Gastroesophageal sphincter (tissue), 4 donors: ENCODE results near the gene NOS1AP. TPM values are rescaled to one million over a fixed set of nuclear protein-coding genes. Genes with fewer than 3 reads are reported as not detected.

ENCODE experiments used
- ATAC-seq: fragments of 150-250 bp; one replicate; pipeline ENCODE4 v1.9.1; 2016; ENCODE audit warnings: mild to moderate bottlenecking, moderate library complexity
- H3K27ac ChIP-seq, 4 donors: fragments of 200-600 bp; sonication (generic) in 3 of 4; 1 replicate in 3 of 4; 2 replicates in 1 of 4; pipeline ENCODE4 v1.5.1; 2016 to 2019
- H3K27me3 ChIP-seq: fragments of 200-600 bp; sonication (generic); one replicate; pipeline ENCODE4 v1.5.1; 2019
- H3K36me3 ChIP-seq, 2 donors: fragments of 200-600 bp; sonication (generic); one replicate each; pipeline ENCODE4 v1.5.1; 2019; ENCODE audit warnings: control low read depth in 1 of 2
- H3K4me1 ChIP-seq, 3 donors: fragments of 200-600 bp; sonication (generic); 1 replicate in 2 of 3; 2 replicates in 1 of 3; pipeline ENCODE4 v1.5.1; 2016 to 2019; ENCODE audit warnings: control low read depth in 2 of 3
- H3K4me3 ChIP-seq, 2 donors: fragments of 200-600 bp; sonication (generic); one replicate each; pipeline ENCODE4 v1.5.1; 2019; ENCODE audit warnings: mild to moderate bottlenecking in 1 of 2, moderate library complexity in 1 of 2
- H3K9me3 ChIP-seq, 3 donors: fragments of 200-600 bp; sonication (generic); one replicate each; pipeline ENCODE4 v1.5.1; 2017 to 2019; ENCODE audit warnings: control low read depth in 2 of 3
- CTCF ChIP-seq, 4 experiments: fragments of 200-600 bp in 2 of 4; fragments of 450-650 bp in 2 of 4; sonication (generic) in 1 of 4; IDR thresholded peaks; one replicate each; pipeline ENCODE4 v1.5.1; 2017 to 2019; ENCODE audit warnings: antibody characterized with exemption in 4 of 4, mild to moderate bottlenecking in 2 of 4, moderate library complexity in 2 of 4
- EP300 ChIP-seq: sonication (generic); formaldehyde crosslinking; IDR thresholded peaks from one replicate; pipeline ENCODE4 v1.6.1; 2017; ENCODE audit warnings: antibody characterized with exemption, mild to moderate bottlenecking
- POLR2A ChIP-seq, 2 donors: fragments of 450-650 bp; IDR thresholded peaks; one replicate each; pipeline ENCODE4 v1.6.1; 2017; ENCODE audit warnings: antibody characterized with exemption in 2 of 2, mild to moderate bottlenecking in 2 of 2, moderate library complexity in 1 of 2
- POLR2AphosphoS5 ChIP-seq: sonication (generic); formaldehyde crosslinking; IDR thresholded peaks from one replicate; pipeline ENCODE4 v1.6.1; 2017; ENCODE audit warnings: antibody characterized with exemption
- WGBS, 2 donors: methylation state at CpG; one replicate each; pipeline ENCODE4 v1.1.5; 2018; ENCODE audit warnings: low coverage in 1 of 2; 5-methylcytosine and 5-hydroxymethylcytosine counted together
- total RNA-seq, 4 donors: library from RNA; depleted of rRNA; stranded (reverse); fragments of >200 nt; gene quantifications; one replicate each; pipeline ENCODE4 v1.1.0, GENCODE V29; 2016

NOS1AP gene
- total RNA-seq, 4 donors from 2014 or later = 3.5 to 7.8 (median 4.1) TPM

- H3K4me3 ChIP-seq = no peak overlapping the region
- H3K36me3 ChIP-seq = no peaks in the 10 kb centered on the region
- no peak for ATAC-seq
- no peaks in the 10 kb centered on the region for H3K4me1 ChIP-seq
- TF ChIP-seq POLR2A (IDR thresholded peaks at IDR 0.05) (no peak), CTCF (IDR thresholded peaks at IDR 0.05) (no peak), EP300 (no peak)
- 100% methylated on average over 1 of the region's 2 CpGs; no CpG with 5 or more reads in 1 of the 2 donors for WGBS, 2 donors
- H3K27ac ChIP-seq = no peak overlapping the region
- H3K9me3 ChIP-seq = peaks cover 0 to 11% (median 0%) of the 10 kb centered on the region in 3 donors
- H3K27me3 ChIP-seq = no peaks in the 10 kb centered on the region
Measured at GRCh38 chr1:162298266-162298665, 228.8 kb downstream of the NOS1AP start.

GRCh38 chr1:162299018-162299417, 229.5 kb downstream of the NOS1AP start:
- ATAC-seq = no peak
- TF ChIP-seq POLR2A (IDR thresholded peaks at IDR 0.05) = no peak
- TF ChIP-seq CTCF (IDR thresholded peaks at IDR 0.05) = no peak
- no peak for TF ChIP-seq POLR2AphosphoS5
- no peak for TF ChIP-seq EP300
- Histone ChIP-seq H3K9me3 (peaks cover 0 to 11% (median 0%) of the 10 kb centered on the region in 3 donors), H3K36me3 (no peaks in the 10 kb centered on the region), H3K27me3 (no peaks in the 10 kb centered on the region), H3K4me1 (no peaks in the 10 kb centered on the region), H3K27ac (no peak overlapping the region), H3K4me3 (no peak overlapping the region)

GRCh38 chr1:162300057-162300917, 230.8 kb downstream of the NOS1AP start:
- Histone ChIP-seq H3K36me3 (no peaks in the 10 kb centered on the region), H3K27me3 (no peaks in the 10 kb centered on the region), H3K9me3 (peaks cover 0 to 11% (median 0%) of the 10 kb centered on the region in 3 donors), H3K4me3 (no peak overlapping the region), H3K27ac (no peak overlapping the region), H3K4me1 (no peaks in the 10 kb centered on the region)
- ATAC-seq = no peak
- TF ChIP-seq POLR2A (IDR thresholded peaks at IDR 0.05) = no peak
- no peak for TF ChIP-seq CTCF (IDR thresholded peaks at IDR 0.05)
- WGBS, 2 donors = 73 to 83% methylated on average over 2 to 8 of the region's 8 CpGs

GRCh38 chr1:162301696-162302095, 232.2 kb downstream of the NOS1AP start:
- no peaks in the 10 kb centered on the region for H3K4me1 ChIP-seq
- WGBS, 2 donors = 89 to 97% methylated on average over 3 to 4 of the region's 4 CpGs
- no peak overlapping the region for H3K27ac ChIP-seq
- no peaks in the 10 kb centered on the region for H3K27me3 ChIP-seq
- peaks cover 0 to 11% (median 0%) of the 10 kb centered on the region in 3 donors for H3K9me3 ChIP-seq
- no peak overlapping the region for H3K4me3 ChIP-seq
- no peak for ATAC-seq
- no peak for TF ChIP-seq CTCF (IDR thresholded peaks at IDR 0.05)
- no peak for TF ChIP-seq POLR2AphosphoS5
- TF ChIP-seq EP300 = no peak
- TF ChIP-seq POLR2A (IDR thresholded peaks at IDR 0.05) = no peak
- H3K36me3 ChIP-seq = no peaks in the 10 kb centered on the region
